Activated CD4-positive, alpha-beta T cell treated with anti-CD3 and anti-CD28 coated beads, Interleukin-2, amount 10 ng/mL, durations not matched to agents 24 days and 14 days (primary cell): ENCODE results near the gene LARP4B. TPM values are rescaled to one million over a fixed set of nuclear protein-coding genes. Genes with fewer than 3 reads are reported as not detected.

Source experiments
- DNase-seq: peaks from one replicate; pipeline ENCODE4 v3.0.0; 2022
- H3K27ac Mint-ChIP-seq: one replicate; pipeline ENCODE4 v1.8.0; 2022; ENCODE audit warnings: mild to moderate bottlenecking, mixed read lengths
- H3K27me3 Mint-ChIP-seq: one replicate; pipeline ENCODE4 v1.8.0; 2022; ENCODE audit warnings: mixed read lengths
- H3K36me3 Mint-ChIP-seq: one replicate; pipeline ENCODE4 v1.8.0; 2022; ENCODE audit warnings: low read depth, mild to moderate bottlenecking, mixed read lengths
- H3K4me1 Mint-ChIP-seq: one replicate; pipeline ENCODE4 v1.8.0; 2021; ENCODE audit warnings: mixed read lengths
- H3K4me3 Mint-ChIP-seq: one replicate; pipeline ENCODE4 v1.8.0; 2022; ENCODE audit warnings: mild to moderate bottlenecking, moderate library complexity, mixed read lengths
- H3K9me3 Mint-ChIP-seq: one replicate; pipeline ENCODE4 v1.8.0; 2021; ENCODE audit warnings: mixed read lengths
- intact Hi-C: fragments of 100-400 bp; cut with micrococcal nuclease; formaldehyde crosslinking; loops from one replicate; pipeline ENCODE4 v1.15.1; 2023
- total RNA-seq: library from RNA; stranded (reverse); gene quantifications from 2 replicates; pipeline ENCODE4 v1.2.3, GENCODE V29; 2022

The LARP4B gene
- total RNA-seq, 1 donor from 2014 or later, result 169 TPM

DNA sequence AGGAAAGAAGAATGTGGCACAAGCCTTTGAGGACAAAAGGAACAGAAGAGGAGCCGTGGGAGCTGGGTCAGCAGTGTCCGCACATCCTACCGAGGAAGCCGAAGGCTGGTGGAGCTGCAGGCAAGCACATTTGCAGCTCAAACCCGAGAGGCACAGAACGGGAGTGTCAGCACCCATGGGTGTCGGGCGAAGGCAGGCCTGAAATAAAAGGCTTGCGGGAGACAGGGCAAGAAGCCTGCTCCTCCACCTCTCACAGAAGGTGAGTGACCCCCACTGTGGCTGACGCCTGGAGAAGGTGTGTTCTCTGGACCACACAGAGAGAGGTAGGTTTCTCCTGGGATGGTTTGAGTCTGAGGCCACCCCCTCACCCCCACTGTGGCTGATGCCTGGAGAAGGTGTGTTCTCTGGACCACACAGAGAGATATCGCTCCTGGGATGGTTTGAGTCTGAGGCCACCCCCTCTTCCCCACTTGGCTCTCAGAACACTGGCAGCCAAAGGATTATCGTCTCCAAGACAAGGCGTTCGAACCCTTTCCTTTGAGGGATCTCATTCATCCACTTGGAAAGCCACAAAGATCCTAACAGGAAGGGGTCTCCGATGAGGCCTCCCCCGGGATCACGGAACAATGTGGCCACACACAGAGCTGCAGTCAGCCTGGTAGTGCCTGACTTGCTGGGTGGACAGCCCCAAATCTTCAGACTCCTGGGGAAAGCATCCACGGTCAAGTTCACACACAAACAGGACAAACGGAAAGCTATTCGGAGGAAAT lies 35.1 kb upstream of the LARP4B start:
- DNase-seq, result no peak
- Mint-ChIP-seq H3K27me3 (peaks cover 29% of the 10 kb centered on the region), H3K4me1 (peaks cover 6% of the 10 kb centered on the region), H3K9me3 (no peaks in the 10 kb centered on the region), H3K4me3 (no peak overlapping the region), H3K27ac (no peak overlapping the region), H3K36me3 (no peaks in the 10 kb centered on the region)
- intact Hi-C loops, result no loop called here

DNA sequence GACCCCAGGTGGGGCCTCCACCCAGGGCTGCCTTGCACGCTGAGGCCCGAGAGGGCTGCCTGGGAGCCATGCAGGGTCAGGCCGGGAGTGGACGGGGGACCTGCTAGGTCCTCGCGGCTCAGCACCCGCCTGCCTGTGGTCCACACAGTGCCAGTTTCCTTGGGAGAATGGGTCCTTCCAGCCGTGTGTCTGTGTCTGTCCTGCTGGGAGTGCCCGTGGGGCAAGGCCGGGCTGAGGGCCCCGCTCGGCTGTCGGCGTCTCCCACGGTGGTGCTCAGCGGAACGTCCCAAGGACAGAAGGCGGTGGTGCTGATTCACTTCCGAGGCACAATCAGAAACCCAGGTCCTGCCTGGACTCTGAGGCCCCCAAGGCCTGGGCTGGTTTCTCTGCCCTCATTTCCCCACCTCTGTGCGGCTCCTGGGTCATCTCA lies 33.5 kb upstream of the LARP4B start:
- Mint-ChIP-seq H3K9me3 (no peaks in the 10 kb centered on the region), H3K27ac (no peak overlapping the region), H3K27me3 (peaks cover 24% of the 10 kb centered on the region), H3K4me1 (peaks cover 6% of the 10 kb centered on the region), H3K4me3 (no peak overlapping the region), H3K36me3 (no peaks in the 10 kb centered on the region)
- DNase-seq, result no peak
- intact Hi-C loops, result no loop called here

DNA sequence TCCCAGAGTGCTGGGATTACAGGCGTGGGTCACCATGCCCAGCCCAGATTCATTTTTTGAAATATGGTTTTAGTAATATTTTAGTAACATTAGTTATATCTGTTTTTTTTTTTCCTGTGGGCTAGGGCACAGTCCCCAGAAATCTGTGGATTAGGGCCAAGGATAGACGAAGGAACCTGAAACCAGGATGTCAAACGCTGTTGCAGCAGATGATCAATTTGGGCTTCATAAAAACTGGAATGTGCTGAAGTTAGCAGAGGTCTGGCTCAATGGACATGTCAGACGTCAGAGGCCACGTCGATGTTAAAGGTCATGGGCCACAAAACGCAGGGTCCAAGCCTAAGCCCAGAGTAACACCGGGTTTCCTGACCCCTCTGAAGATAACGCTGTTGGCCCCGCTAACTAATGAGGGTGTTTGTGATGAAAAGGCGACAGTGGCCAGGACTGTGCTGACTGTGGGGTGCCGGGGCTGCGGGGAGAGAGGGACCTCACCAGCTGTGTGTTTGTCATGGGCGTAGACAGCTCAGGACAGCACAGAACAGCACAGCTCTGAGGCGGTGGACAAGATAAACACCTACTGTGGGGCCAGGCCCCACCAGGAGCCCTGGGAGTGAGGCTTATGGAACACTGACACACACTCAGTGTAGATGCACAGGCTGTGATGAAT lies 32.9 kb upstream of the LARP4B start:
- no peak for DNase-seq
- Mint-ChIP-seq H3K9me3 (no peaks in the 10 kb centered on the region), H3K27me3 (peaks cover 20% of the 10 kb centered on the region), H3K4me3 (no peak overlapping the region), H3K27ac (no peak overlapping the region), H3K36me3 (no peaks in the 10 kb centered on the region), H3K4me1 (peaks cover 6% of the 10 kb centered on the region)
- intact Hi-C loops, result no loop called here

DNA sequence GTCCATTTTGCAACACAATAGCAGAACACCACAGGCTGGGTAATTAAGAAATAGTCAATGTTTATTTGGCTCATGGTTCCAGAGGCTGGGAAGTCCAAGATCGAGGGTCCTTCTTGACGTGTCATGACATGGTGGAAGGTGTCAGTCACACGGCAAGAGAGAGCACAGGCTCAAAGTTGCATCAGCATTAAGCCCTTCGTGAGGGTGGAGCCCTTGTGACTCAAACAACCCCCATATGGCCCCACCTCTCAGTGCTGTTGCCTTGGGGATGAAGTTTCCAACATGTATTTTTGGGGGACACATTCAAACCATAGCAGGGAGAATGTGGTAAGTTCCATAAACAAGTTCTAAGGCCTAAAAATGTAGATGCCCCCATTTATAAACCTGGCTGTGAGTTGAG lies 32.1 kb upstream of the LARP4B start:
- H3K4me1 Mint-ChIP-seq, result peaks cover 6% of the 10 kb centered on the region
- H3K27me3 Mint-ChIP-seq, result peaks cover 12% of the 10 kb centered on the region
- H3K27ac Mint-ChIP-seq, result no peak overlapping the region
- DNase-seq, result no peak
- intact Hi-C loops, result no loop called here
- no peaks in the 10 kb centered on the region for H3K9me3 Mint-ChIP-seq
- no peaks in the 10 kb centered on the region for H3K36me3 Mint-ChIP-seq
- H3K4me3 Mint-ChIP-seq, result no peak overlapping the region

DNA sequence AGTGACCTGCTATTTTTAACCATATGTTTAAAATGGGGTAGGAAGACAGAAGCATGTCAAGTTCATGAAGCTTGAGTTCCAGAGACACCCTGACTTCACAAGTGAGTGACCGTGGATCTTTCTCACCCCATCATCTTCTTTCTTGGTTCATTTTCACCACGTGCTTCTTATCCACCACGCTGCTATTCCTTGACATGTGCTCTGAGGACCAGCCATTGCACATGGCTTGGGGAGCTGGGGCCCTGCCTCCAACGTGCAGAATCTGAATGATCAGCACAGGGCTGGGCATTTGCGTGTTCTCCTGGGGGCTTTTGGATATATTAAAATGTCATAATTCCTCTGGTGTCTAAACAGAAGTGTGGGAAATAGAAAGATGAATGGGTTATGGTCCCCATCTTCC lies 31.7 kb upstream of the LARP4B start:
- Mint-ChIP-seq H3K27me3 (peaks cover 9% of the 10 kb centered on the region), H3K4me3 (no peak overlapping the region), H3K27ac (no peak overlapping the region), H3K36me3 (no peaks in the 10 kb centered on the region), H3K9me3 (no peaks in the 10 kb centered on the region), H3K4me1 (peaks cover 6% of the 10 kb centered on the region)
- intact Hi-C loops, result no loop called here
- no peak for DNase-seq

DNA sequence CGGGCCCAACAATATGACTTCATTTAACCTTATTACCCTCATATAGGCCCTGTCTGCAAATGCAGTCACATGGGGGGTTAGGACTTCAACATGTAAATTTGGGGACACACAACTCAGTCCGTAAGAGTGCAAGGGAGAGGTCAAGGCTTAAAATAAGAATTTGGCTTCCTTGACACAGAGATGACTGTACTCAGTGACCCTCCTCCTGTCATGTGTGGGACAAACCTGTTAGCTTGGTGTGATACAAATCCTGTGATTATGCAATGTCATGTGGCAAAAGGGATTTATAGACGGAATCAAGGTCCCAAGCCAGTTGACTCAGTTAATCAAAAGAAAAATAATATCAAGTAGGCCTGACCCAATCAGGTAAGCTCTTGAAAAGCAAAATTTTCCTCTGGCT lies 30.8 kb upstream of the LARP4B start:
- no peak for DNase-seq
- Mint-ChIP-seq H3K4me1 (peaks cover 5% of the 10 kb centered on the region), H3K27me3 (peaks cover 9% of the 10 kb centered on the region), H3K4me3 (no peak overlapping the region), H3K9me3 (no peaks in the 10 kb centered on the region), H3K36me3 (no peaks in the 10 kb centered on the region), H3K27ac (no peak overlapping the region)
- intact Hi-C loops, result no loop called here

DNA sequence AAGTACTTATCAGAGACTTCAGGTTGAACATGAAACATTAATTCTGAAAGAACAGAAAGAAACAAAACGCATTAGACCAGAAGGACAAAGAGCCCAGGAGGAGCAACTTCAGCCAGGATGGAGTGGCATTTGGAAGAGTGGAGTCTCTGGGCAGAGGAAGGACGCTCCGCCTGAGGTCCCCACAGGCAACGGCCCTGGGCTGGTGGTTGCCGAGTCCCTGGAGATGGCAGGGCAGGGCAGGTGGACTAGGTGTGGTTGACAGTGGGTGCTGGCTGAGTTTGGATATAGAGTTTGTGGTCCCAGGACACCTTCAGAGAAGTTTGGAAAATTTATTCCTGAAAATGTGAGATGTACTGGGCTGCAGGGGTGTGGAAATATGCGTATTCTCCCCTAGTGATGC lies 27.4 kb upstream of the LARP4B start:
- intact Hi-C loops, result no loop called here
- Mint-ChIP-seq H3K27ac (no peak overlapping the region), H3K4me3 (no peak overlapping the region), H3K4me1 (no peaks in the 10 kb centered on the region), H3K36me3 (no peaks in the 10 kb centered on the region), H3K9me3 (no peaks in the 10 kb centered on the region), H3K27me3 (peaks cover 3% of the 10 kb centered on the region)
- no peak for DNase-seq

DNA sequence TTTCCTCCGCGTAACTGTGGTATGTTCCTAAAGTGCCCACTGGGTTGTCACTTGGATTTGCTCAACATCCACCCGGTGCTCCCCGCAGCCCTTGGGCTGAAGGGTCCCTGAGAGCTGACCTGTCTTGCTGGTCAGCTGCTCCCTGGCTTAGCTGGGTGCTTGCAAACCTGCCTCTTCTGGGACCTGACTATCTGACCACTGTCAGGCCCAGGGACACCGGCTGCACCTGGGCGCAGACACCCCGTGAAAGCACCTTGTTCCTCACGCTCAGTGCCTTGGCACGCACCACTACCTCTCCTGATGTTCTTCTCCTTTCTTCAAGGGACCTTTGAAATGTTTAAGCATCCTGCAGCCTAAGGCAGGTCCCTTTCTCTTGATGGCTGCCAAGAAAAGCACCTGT lies 26.6 kb upstream of the LARP4B start:
- Mint-ChIP-seq H3K4me3 (no peak overlapping the region), H3K27ac (no peak overlapping the region), H3K4me1 (no peaks in the 10 kb centered on the region), H3K36me3 (no peaks in the 10 kb centered on the region), H3K9me3 (no peaks in the 10 kb centered on the region), H3K27me3 (peaks cover 3% of the 10 kb centered on the region)
- no peak for DNase-seq
- intact Hi-C loops, result no loop called here

DNA sequence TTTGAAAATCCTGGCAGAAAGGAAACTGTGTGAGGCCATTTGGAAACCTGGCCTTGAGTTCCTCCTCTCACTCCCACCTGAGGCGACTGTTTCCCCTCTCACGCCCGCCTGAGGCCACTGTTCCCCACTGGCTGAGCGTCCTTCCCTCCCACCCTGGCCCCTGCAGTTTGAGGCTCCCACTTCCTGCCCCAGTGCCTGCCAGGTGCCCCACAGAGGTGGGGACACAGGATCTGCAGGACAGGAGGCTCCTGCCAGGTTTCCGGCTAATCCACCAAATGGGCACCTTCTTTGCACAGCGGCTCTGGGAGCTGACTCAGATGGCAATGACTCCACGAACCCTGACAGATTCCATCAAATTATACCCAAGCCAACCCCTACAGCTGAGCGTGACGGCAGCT lies 24.3 kb upstream of the LARP4B start:
- H3K36me3 Mint-ChIP-seq, result no peaks in the 10 kb centered on the region
- H3K9me3 Mint-ChIP-seq, result no peaks in the 10 kb centered on the region
- H3K4me3 Mint-ChIP-seq, result no peak overlapping the region
- H3K4me1 Mint-ChIP-seq, result no peaks in the 10 kb centered on the region
- H3K27me3 Mint-ChIP-seq, result peaks cover 5% of the 10 kb centered on the region
- intact Hi-C loops, result no loop called here
- DNase-seq, result no peak
- H3K27ac Mint-ChIP-seq, result no peak overlapping the region

DNA sequence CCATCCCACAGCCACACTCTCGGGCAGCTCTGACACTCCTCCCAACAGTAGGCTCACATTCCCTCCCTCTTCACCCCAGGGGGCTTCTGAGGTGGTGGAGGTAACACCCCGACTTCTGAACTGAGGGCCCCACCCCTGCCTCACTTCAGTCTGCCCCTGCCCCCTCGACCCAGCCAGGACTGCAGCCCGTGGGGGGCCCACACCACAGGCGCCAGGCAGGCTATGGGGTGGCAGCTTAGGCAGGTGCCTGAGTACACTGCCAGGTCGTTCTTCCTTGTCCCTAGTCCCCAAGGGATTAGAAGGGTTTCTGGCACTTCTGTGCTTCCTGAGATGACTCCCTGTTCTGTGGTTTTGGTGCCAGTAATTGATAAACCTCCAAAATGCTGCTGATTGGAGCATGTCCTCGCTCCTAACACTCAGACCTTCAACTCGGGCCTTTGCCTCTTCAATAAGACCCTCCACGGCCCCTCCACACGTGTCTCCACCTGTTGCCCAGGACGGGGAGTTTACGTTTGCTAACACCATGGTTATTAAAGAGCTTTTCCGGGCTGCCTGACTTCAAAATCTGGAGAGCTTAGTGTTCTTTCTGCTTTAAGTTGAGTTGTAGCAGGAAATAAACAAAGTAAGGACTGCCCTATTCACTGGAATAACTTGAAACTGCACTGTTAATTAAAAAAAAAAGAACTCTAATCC lies 23.8 kb upstream of the LARP4B start:
- intact Hi-C loops, result no loop called here
- H3K9me3 Mint-ChIP-seq, result no peaks in the 10 kb centered on the region
- H3K4me1 Mint-ChIP-seq, result no peaks in the 10 kb centered on the region
- H3K27me3 Mint-ChIP-seq, result peaks cover 8% of the 10 kb centered on the region
- H3K27ac Mint-ChIP-seq, result no peak overlapping the region
- H3K4me3 Mint-ChIP-seq, result no peak overlapping the region
- DNase-seq, result no peak
- no peaks in the 10 kb centered on the region for H3K36me3 Mint-ChIP-seq

DNA sequence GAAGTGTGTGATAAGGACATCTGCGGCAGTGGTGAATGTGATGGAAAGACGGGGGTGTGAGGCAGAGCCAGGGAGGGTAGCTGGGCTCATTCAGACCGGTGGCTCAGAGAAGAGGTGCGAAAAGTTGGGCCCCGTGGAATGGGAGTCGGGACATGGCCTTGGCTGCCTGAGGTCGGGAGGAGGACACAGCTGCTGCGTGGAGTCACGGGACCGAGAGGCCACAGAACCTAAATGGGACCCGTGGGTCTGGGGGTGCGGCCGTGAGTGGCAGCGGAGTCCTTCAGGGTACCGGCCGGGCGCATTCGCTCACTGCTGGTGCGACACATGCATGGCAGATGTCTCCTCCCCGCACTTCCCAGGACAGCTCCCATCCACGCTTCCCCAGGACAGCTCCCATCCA lies 22.9 kb upstream of the LARP4B start:
- H3K4me3 Mint-ChIP-seq, result no peak overlapping the region
- H3K9me3 Mint-ChIP-seq, result no peaks in the 10 kb centered on the region
- intact Hi-C loops, result no loop called here
- peaks cover 10% of the 10 kb centered on the region for H3K27me3 Mint-ChIP-seq
- no peaks in the 10 kb centered on the region for H3K36me3 Mint-ChIP-seq
- H3K4me1 Mint-ChIP-seq, result no peaks in the 10 kb centered on the region
- DNase-seq, result no peak
- no peak overlapping the region for H3K27ac Mint-ChIP-seq

DNA sequence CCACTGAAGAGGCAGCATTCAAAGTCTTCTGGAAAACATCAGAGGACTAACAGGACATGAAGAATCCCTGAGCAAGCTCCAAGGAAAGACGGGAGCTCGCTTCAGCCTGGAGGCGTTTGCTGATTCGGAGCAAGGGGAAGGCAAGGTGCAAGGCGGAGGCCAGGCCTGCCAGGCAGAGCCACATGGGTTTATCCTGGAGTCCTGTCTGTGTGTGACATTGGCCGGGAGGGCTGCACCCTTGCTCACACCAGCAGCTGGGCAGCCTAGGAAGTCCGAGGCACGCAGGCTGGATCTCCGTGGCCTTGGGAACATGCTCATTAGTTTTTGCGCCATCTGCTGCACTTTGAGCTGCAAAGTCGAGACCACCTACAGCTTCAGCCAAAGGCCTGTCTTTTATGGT lies 22.3 kb upstream of the LARP4B start:
- Mint-ChIP-seq H3K27ac (no peak overlapping the region), H3K9me3 (no peaks in the 10 kb centered on the region), H3K4me3 (no peak overlapping the region), H3K27me3 (peaks cover 11% of the 10 kb centered on the region), H3K36me3 (no peaks in the 10 kb centered on the region), H3K4me1 (no peaks in the 10 kb centered on the region)
- intact Hi-C loops, result no loop called here
- no peak for DNase-seq

DNA sequence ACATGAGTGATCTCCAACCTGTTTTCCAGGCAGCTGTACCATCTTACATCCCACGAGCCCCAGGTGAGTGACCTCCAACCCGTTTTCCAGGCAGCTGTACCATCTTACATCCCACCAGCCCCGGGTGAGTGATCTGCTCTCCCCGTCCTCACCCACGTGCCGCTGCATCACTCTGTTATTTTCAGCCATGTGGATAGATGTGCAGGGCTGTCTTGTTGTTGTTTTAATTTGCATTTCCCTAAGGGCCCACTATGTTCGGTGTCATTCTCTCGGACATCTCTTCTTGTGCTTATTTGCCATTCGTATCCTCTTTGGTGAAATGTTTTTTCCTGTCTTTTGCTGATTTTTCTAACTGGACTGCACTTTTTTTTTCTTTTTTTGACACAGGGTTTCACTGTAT lies 17.9 kb upstream of the LARP4B start:
- no peak overlapping the region for H3K4me3 Mint-ChIP-seq
- no peaks in the 10 kb centered on the region for H3K36me3 Mint-ChIP-seq
- no peak for DNase-seq
- H3K27me3 Mint-ChIP-seq, result peaks cover 11% of the 10 kb centered on the region
- H3K4me1 Mint-ChIP-seq, result peaks cover 3% of the 10 kb centered on the region
- H3K27ac Mint-ChIP-seq, result no peak overlapping the region
- no peaks in the 10 kb centered on the region for H3K9me3 Mint-ChIP-seq
- intact Hi-C loops, result no loop called here

DNA sequence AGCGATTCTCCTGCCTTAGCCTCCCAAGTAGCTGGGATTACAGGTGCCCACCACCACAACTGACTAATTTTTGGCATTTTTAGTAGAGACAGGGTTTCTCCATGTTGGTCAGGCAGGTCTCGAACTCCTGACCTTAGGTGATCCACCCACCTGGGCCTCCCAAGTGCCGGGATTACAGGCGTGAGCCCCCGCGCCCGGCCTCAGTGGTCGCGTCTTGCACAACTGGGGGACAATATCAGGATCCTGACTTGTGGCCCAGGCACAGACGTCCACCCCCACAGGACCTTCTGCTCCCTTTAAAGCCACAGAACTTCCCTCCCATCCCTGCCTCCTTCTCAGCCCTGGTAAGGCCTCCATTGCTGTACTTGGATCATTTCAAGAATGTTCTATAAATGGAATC lies 16.8 kb upstream of the LARP4B start:
- peaks cover 11% of the 10 kb centered on the region for H3K27me3 Mint-ChIP-seq
- no peaks in the 10 kb centered on the region for H3K9me3 Mint-ChIP-seq
- intact Hi-C loops, result no loop called here
- H3K27ac Mint-ChIP-seq, result no peak overlapping the region
- H3K4me3 Mint-ChIP-seq, result no peak overlapping the region
- no peaks in the 10 kb centered on the region for H3K36me3 Mint-ChIP-seq
- DNase-seq, result no peak
- peaks cover 13% of the 10 kb centered on the region for H3K4me1 Mint-ChIP-seq
